SK-N-SH (cell line): ENCODE measurements around the gene UGT2A1. TPM values are rescaled to one million over a fixed set of nuclear protein-coding genes. Genes with fewer than 3 reads are reported as not detected.

Experiments
- CTCF ChIA-PET: fragments of 300-600, 350-600 bp; formaldehyde crosslinking; extraction: SDS; loops from one replicate; lab custom pipeline; 2021; lab: Yijun Ruan, JAX
- POLR2A ChIA-PET: fragments of 350-600 bp; sonication (Branson Sonifier 250); formaldehyde crosslinking; extraction: SDS; loops from one replicate; lab custom pipeline; 2020; ENCODE audit warnings: antibody characterized with exemption, inconsistent platforms; lab: Yijun Ruan, JAX
- DNase-seq: peaks from one replicate; pipeline ENCODE4 v3.0.0; 2012
- H2AFZ ChIP-seq: fragments of 200-600 bp; sonication (generic); 2 replicates; pipeline ENCODE4 v1.8.1; 2016; ENCODE audit warnings: antibody characterized with exemption, mild to moderate bottlenecking, low read depth
- H3F3A ChIP-seq: fragments of 200-600 bp; sonication (generic); replicated peaks from 2 replicates; pipeline ENCODE3; 2016; ENCODE audit warnings: antibody characterized with exemption, mild to moderate bottlenecking; ENCODE audit not compliant: insufficient read depth
- H3K27ac ChIP-seq, 2 experiments: fragments of 200-500 bp in 1 of 2; fragments of 200-600 bp in 1 of 2; sonication (Bioruptor generic) in 1 of 2; sonication (generic), shearing (Covaris generic) in 1 of 2; 2 replicates each; pipeline versions ENCODE4 v1.5.1 to v1.6.1; 2014 to 2016; ENCODE audit warnings: low read depth in 2 of 2, inconsistent platforms in 1 of 2, low read length in 1 of 2, mild to moderate bottlenecking in 1 of 2, mixed read lengths in 1 of 2
- H3K27me3 ChIP-seq: fragments of 200-600 bp; sonication (generic), shearing (Covaris generic); 2 replicates; pipeline ENCODE4 v1.6.1; 2016; ENCODE audit warnings: mixed run types; ENCODE audit not compliant: insufficient read depth
- H3K36me3 ChIP-seq, 2 experiments: fragments of 200-500 bp in 1 of 2; fragments of 200-600 bp in 1 of 2; sonication (Bioruptor generic) in 1 of 2; sonication (generic) in 1 of 2; replicated peaks in 1 of 2; 2 replicates each; pipeline versions ENCODE3 to v1.5.1; 2014 to 2016; ENCODE audit warnings: low read length in 1 of 2, mild to moderate bottlenecking in 1 of 2; ENCODE audit not compliant: insufficient read depth in 2 of 2, control insufficient read depth in 1 of 2
- H3K4me1 ChIP-seq, 2 experiments: fragments of 200-500 bp in 1 of 2; fragments of 200-600 bp in 1 of 2; sonication (Bioruptor generic) in 1 of 2; sonication (generic), shearing (Covaris generic) in 1 of 2; 2 replicates each; pipeline versions ENCODE4 v1.5.1 to v1.6.1; 2014 to 2016; ENCODE audit warnings: low read depth in 1 of 2, low read length in 1 of 2, mixed run types in 1 of 2; ENCODE audit not compliant: insufficient read depth in 2 of 2, control insufficient read depth in 1 of 2
- H3K4me2 ChIP-seq: fragments of 200-600 bp; sonication (generic), shearing (Covaris generic); 2 replicates; pipeline ENCODE4 v1.6.1; 2017; ENCODE audit warnings: mixed run types
- H3K4me3 ChIP-seq, 2 experiments: fragments of 200-500 bp in 1 of 2; fragments of 200-600 bp in 1 of 2; sonication (Bioruptor generic) in 1 of 2; sonication (generic), shearing (Covaris generic) in 1 of 2; 2 replicates each; pipeline versions ENCODE4 v1.5.1 to v1.8.1; 2014 to 2016; ENCODE audit warnings: low read depth in 2 of 2, inconsistent platforms in 1 of 2, low read length in 1 of 2, mild to moderate bottlenecking in 1 of 2, mixed read lengths in 1 of 2, moderate library complexity in 1 of 2
- H3K79me2 ChIP-seq: fragments of 200-600 bp; sonication (generic); 2 replicates; pipeline ENCODE4 v1.8.1; 2017; ENCODE audit warnings: mild to moderate bottlenecking; ENCODE audit not compliant: insufficient read depth
- H3K9ac ChIP-seq: fragments of 200-600 bp; sonication (generic); 2 replicates; pipeline ENCODE4 v1.6.1; 2017; ENCODE audit warnings: mixed run types
- H3K9me2 ChIP-seq: fragments of 200-600 bp; sonication (generic); 2 replicates; pipeline ENCODE4 v1.6.1; 2017; ENCODE audit warnings: mixed run types
- H3K9me3 ChIP-seq: fragments of 200-600 bp; sonication (generic); 2 replicates; pipeline ENCODE4 v1.6.1; 2017; ENCODE audit warnings: mixed run types, mild to moderate bottlenecking, moderate library complexity
- H4K20me1 ChIP-seq: fragments of 200-600 bp; sonication (generic); 2 replicates; pipeline ENCODE4 v1.6.1; 2017; ENCODE audit warnings: mild to moderate bottlenecking, mixed run types; ENCODE audit not compliant: insufficient read depth
- ELF1 ChIP-seq: IDR thresholded peaks from 2 replicates; pipeline ENCODE4 v1.4.0; 2012
- EP300 ChIP-seq, 2 experiments: IDR thresholded peaks; 2 replicates each; pipeline versions ENCODE4 v1.4.0 to v1.6.1; 2012; ENCODE audit warnings: borderline replicate concordance in 1 of 2, low read depth in 1 of 2, low read length in 1 of 2
- FOSL2 ChIP-seq: IDR thresholded peaks from 2 replicates; pipeline ENCODE4 v1.4.0; 2012; ENCODE audit warnings: low read depth, mild to moderate bottlenecking, moderate library complexity, borderline replicate concordance
- FOXM1 ChIP-seq: IDR thresholded peaks from 2 replicates; pipeline ENCODE4 v1.4.0; 2012; ENCODE audit warnings: low read depth, mild to moderate bottlenecking
- GABPA ChIP-seq: IDR thresholded peaks from 2 replicates; pipeline ENCODE4 v1.4.0; 2012; ENCODE audit warnings: low read depth, mild to moderate bottlenecking
- GATA2 ChIP-seq: sonication (generic); formaldehyde crosslinking; IDR thresholded peaks from 2 replicates; pipeline ENCODE4 v1.5.0; 2020; ENCODE audit warnings: mild to moderate bottlenecking, missing genetic modification reagents
- MXI1 ChIP-seq: IDR thresholded peaks from 2 replicates; pipeline ENCODE4 v1.6.1; 2012; ENCODE audit warnings: mild to moderate bottlenecking, low read depth, low read length, improper control_type of control experiment
- RAD21 ChIP-seq: IDR thresholded peaks from 2 replicates; pipeline ENCODE4 v1.6.1; 2012; ENCODE audit warnings: mild to moderate bottlenecking, low read length
- RCOR1 ChIP-seq: fragments of 150-350 bp; IDR thresholded peaks from 2 replicates; pipeline ENCODE4 v1.6.1; 2017; ENCODE audit warnings: antibody characterized with exemption, low read length
- RXRA ChIP-seq: IDR thresholded peaks from 2 replicates; pipeline ENCODE4 v1.4.0; 2012; ENCODE audit warnings: low read depth, mild to moderate bottlenecking, borderline replicate concordance
- SIN3A ChIP-seq: IDR thresholded peaks from 2 replicates; pipeline ENCODE4 v1.6.1; 2012; ENCODE audit warnings: low read depth, mild to moderate bottlenecking, low read length, moderate library complexity, borderline replicate concordance
- SMC3 ChIP-seq: IDR thresholded peaks from 2 replicates; pipeline ENCODE4 v1.6.1; 2012; ENCODE audit warnings: low read depth, low read length, improper control_type of control experiment
- TAF1 ChIP-seq: IDR thresholded peaks from 2 replicates; pipeline ENCODE4 v1.6.1; 2012; ENCODE audit warnings: low read depth, mild to moderate bottlenecking, low read length, moderate library complexity, borderline replicate concordance
- WGBS: methylation state at CpG from one replicate; pipeline ENCODE4 v1.1.6; 2017; ENCODE audit warnings: low lambda C conversion rate; 5-methylcytosine and 5-hydroxymethylcytosine counted together
- polyA plus RNA-seq, 3 experiments: library from polyadenylated mRNA; depleted of rRNA; stranded (reverse); fragments of >200 nt; gene quantifications; 2 replicates each; pipeline ENCODE4 v1.2.3, GENCODE V29; 2012
- TF ChIP-seq, protein P1 (sequence below): IDR thresholded peaks from 2 replicates; pipeline ENCODE4 v1.6.1; 2012; ENCODE audit warnings: mild to moderate bottlenecking, low read depth, low read length, moderate library complexity
- TF ChIP-seq, protein P2 (sequence below): fragments of 200-600 bp; sonication (generic); IDR thresholded peaks from 2 replicates; pipeline ENCODE4 v1.6.1; 2017; ENCODE audit warnings: antibody characterized with exemption, mild to moderate bottlenecking, moderate library complexity
- TF ChIP-seq, protein P3 (sequence below): IDR thresholded peaks from 2 replicates; pipeline ENCODE4; 2012
- TF ChIP-seq, protein P4 (sequence below): fragments of 150-350 bp; IDR thresholded peaks from 2 replicates; pipeline ENCODE4 v1.6.1; 2016; ENCODE audit warnings: mild to moderate bottlenecking, low read depth, low read length
- TF ChIP-seq, protein P5 (sequence below): IDR thresholded peaks from 2 replicates; pipeline ENCODE4 v1.4.0; 2012; ENCODE audit warnings: low read depth, borderline replicate concordance

UGT2A1 gene
- polyA plus RNA-seq, 1 of the 3 experiments (the other 2 are of a cell fraction), result 0.10 TPM

DNA sequence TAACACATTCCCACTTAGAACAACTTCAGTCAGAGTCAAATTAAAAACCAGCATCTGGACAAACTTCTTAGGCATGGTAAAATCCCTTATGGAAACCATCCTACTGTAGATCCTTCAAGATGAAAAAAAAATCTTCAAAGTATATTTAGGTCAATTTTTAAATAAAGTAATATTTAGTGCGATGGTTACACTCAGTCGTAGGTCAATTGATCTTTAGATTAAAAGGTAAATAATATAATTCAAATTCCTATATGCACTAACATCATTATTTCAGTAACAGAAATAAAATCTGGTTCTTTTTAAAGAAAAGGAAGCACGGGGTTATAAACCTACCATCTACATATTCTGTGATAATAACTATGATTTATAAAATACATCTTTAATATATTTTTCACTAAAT, 13.5 kb downstream of the UGT2A1 start, which contains the start of gene UGT2A2 (continued):
- TF ChIP-seq, protein P1, sequence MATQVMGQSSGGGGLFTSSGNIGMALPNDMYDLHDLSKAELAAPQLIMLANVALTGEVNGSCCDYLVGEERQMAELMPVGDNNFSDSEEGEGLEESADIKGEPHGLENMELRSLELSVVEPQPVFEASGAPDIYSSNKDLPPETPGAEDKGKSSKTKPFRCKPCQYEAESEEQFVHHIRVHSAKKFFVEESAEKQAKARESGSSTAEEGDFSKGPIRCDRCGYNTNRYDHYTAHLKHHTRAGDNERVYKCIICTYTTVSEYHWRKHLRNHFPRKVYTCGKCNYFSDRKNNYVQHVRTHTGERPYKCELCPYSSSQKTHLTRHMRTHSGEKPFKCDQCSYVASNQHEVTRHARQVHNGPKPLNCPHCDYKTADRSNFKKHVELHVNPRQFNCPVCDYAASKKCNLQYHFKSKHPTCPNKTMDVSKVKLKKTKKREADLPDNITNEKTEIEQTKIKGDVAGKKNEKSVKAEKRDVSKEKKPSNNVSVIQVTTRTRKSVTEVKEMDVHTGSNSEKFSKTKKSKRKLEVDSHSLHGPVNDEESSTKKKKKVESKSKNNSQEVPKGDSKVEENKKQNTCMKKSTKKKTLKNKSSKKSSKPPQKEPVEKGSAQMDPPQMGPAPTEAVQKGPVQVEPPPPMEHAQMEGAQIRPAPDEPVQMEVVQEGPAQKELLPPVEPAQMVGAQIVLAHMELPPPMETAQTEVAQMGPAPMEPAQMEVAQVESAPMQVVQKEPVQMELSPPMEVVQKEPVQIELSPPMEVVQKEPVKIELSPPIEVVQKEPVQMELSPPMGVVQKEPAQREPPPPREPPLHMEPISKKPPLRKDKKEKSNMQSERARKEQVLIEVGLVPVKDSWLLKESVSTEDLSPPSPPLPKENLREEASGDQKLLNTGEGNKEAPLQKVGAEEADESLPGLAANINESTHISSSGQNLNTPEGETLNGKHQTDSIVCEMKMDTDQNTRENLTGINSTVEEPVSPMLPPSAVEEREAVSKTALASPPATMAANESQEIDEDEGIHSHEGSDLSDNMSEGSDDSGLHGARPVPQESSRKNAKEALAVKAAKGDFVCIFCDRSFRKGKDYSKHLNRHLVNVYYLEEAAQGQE, result no peak
- no peak for TF ChIP-seq RCOR1

DNA sequence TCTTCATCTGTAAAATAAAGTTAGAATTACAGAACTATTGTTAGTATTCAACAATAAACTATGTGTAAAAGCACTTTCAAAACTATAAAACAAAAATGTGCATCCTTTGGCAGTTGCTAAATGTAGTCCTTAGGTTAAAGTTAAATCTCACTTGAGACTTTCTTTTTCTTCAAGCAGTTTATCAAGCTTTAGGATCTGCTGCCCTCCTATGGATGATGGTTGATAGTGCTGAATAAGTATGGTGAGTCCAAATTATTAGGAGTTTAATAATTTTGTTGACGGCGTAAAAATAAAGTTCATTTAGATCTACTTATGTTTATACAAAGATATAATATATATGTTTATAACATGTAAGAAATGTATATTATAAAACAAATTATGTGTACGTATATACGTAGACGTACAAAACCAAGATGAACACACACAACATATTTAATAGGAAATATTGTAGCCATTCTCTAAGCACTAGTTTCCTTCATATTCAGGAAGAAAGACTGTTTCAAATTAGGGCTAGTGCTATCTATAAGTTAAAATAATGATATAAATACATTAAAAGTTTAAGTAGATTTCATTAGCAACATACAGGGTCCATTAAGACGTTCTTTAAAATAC, 35.9 kb downstream of the UGT2A1 start:
- POLR2A ChIA-PET, result no interaction called here
- Histone ChIP-seq H3K4me3 (no peak overlapping the region; a peak in 1 of 4 replicates), H3K4me1 (no peaks in the 10 kb centered on the region), H3K27me3 (no peaks in the 10 kb centered on the region; the same call in 1 of the 2 replicates), H3K9me3 (no peaks in the 10 kb centered on the region), H3K79me2 (no peaks in the 10 kb centered on the region), H3K27ac (no peak overlapping the region), H2AFZ (no peak overlapping the region; the same call in 1 of the 2 replicates), H4K20me1 (no peaks in the 10 kb centered on the region), H3K36me3 (no peaks in the 10 kb centered on the region), H3K9me2 (no peaks in the 10 kb centered on the region), H3F3A (no peaks in the 10 kb centered on the region), H3K4me2 (no peak overlapping the region), H3K9ac (no peak overlapping the region)
- DNase-seq, result no peak
- 8% methylated on average over 6 of the region's 6 CpGs for WGBS
- CTCF ChIA-PET, result interaction anchor here (1.4 to 1.5 kb wide), 2 partner anchors 12 to 1119 kb away, joined by 3 read pairs; no protein-coding TSS in a partner anchor
- TF ChIP-seq RXRA (no peak), SIN3A (no peak), RAD21 (peak; percentile 59), SMC3 (peak; percentile 33), FOSL2 (no peak), TAF1 (no peak), MXI1 (no peak), GATA2 (no peak), GABPA (no peak), FOXM1 (no peak), ELF1 (no peak), EP300 (IDR thresholded peaks at IDR 0.05; ENCODE audit: borderline replicate concordance in 1 of 2, low read depth in 1 of 2, low read length in 1 of 2) (no peak)
- TF ChIP-seq, protein P2, sequence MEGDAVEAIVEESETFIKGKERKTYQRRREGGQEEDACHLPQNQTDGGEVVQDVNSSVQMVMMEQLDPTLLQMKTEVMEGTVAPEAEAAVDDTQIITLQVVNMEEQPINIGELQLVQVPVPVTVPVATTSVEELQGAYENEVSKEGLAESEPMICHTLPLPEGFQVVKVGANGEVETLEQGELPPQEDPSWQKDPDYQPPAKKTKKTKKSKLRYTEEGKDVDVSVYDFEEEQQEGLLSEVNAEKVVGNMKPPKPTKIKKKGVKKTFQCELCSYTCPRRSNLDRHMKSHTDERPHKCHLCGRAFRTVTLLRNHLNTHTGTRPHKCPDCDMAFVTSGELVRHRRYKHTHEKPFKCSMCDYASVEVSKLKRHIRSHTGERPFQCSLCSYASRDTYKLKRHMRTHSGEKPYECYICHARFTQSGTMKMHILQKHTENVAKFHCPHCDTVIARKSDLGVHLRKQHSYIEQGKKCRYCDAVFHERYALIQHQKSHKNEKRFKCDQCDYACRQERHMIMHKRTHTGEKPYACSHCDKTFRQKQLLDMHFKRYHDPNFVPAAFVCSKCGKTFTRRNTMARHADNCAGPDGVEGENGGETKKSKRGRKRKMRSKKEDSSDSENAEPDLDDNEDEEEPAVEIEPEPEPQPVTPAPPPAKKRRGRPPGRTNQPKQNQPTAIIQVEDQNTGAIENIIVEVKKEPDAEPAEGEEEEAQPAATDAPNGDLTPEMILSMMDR, result peak; percentile 73
- TF ChIP-seq, protein P3, sequence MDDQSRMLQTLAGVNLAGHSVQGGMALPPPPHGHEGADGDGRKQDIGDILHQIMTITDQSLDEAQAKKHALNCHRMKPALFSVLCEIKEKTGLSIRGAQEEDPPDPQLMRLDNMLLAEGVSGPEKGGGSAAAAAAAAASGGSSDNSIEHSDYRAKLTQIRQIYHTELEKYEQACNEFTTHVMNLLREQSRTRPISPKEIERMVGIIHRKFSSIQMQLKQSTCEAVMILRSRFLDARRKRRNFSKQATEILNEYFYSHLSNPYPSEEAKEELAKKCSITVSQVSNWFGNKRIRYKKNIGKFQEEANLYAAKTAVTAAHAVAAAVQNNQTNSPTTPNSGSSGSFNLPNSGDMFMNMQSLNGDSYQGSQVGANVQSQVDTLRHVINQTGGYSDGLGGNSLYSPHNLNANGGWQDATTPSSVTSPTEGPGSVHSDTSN, result no peak
- TF ChIP-seq, protein P4, sequence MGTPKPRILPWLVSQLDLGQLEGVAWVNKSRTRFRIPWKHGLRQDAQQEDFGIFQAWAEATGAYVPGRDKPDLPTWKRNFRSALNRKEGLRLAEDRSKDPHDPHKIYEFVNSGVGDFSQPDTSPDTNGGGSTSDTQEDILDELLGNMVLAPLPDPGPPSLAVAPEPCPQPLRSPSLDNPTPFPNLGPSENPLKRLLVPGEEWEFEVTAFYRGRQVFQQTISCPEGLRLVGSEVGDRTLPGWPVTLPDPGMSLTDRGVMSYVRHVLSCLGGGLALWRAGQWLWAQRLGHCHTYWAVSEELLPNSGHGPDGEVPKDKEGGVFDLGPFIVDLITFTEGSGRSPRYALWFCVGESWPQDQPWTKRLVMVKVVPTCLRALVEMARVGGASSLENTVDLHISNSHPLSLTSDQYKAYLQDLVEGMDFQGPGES, result no peak
- TF ChIP-seq, protein P5, sequence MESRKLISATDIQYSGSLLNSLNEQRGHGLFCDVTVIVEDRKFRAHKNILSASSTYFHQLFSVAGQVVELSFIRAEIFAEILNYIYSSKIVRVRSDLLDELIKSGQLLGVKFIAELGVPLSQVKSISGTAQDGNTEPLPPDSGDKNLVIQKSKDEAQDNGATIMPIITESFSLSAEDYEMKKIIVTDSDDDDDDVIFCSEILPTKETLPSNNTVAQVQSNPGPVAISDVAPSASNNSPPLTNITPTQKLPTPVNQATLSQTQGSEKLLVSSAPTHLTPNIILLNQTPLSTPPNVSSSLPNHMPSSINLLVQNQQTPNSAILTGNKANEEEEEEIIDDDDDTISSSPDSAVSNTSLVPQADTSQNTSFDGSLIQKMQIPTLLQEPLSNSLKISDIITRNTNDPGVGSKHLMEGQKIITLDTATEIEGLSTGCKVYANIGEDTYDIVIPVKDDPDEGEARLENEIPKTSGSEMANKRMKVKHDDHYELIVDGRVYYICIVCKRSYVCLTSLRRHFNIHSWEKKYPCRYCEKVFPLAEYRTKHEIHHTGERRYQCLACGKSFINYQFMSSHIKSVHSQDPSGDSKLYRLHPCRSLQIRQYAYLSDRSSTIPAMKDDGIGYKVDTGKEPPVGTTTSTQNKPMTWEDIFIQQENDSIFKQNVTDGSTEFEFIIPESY, result no peak
